Progenitor cell of endocrine pancreas (in vitro differentiated cells): ENCODE measurements around the gene FALEC. TPM values are rescaled to one million over a fixed set of nuclear protein-coding genes. Genes with fewer than 3 reads are reported as not detected.
A peak's percentile ranks its signal among the peaks of the same experiment; 100 is the strongest.
"Not testable (repeated sequence)": the region's sequence is repeated elsewhere in the genome, so short reads cannot be mapped to it uniquely, and the experiment has no call there.

ENCODE experiments used
- DNase-seq: peaks from one replicate; pipeline ENCODE4 v3.0.0; 2021; ENCODE audit warnings: low spot score; ENCODE audit not compliant: unreplicated experiment
- H3K27ac Mint-ChIP-seq: 2 replicates; pipeline ENCODE4 v1.8.0; 2021; ENCODE audit warnings: mild to moderate bottlenecking, moderate library complexity, mixed read lengths
- H3K27me3 Mint-ChIP-seq: 2 replicates; pipeline ENCODE4 v1.8.0; 2021; ENCODE audit warnings: mixed read lengths
- H3K36me3 Mint-ChIP-seq: 2 replicates; pipeline ENCODE4 v1.8.0; 2022; ENCODE audit warnings: mixed read lengths; ENCODE audit not compliant: insufficient read depth
- H3K4me1 Mint-ChIP-seq: 2 replicates; pipeline ENCODE4 v1.8.0; 2021; ENCODE audit warnings: low read depth, mixed read lengths
- H3K4me3 Mint-ChIP-seq: 2 replicates; pipeline ENCODE4 v1.8.0; 2021; ENCODE audit warnings: low read depth, mild to moderate bottlenecking, moderate library complexity, mixed read lengths
- H3K9me3 Mint-ChIP-seq: 2 replicates; pipeline ENCODE4 v1.8.0; 2021; ENCODE audit warnings: low read depth, mixed read lengths
- total RNA-seq: library from RNA; stranded (reverse); gene quantifications from 2 replicates; pipeline ENCODE4 v1.2.1, GENCODE V29; 2021
- TF ChIP-seq, protein P1 (sequence below): fragments of 200-600 bp; sonication (generic); IDR thresholded peaks from one replicate; pipeline ENCODE4 v1.5.0; 2021; ENCODE audit warnings: antibody characterized with exemption, mild to moderate bottlenecking; ENCODE audit not compliant: unreplicated experiment

The FALEC gene
- total RNA-seq, 1 donor from 2014 or later, result 0.57 TPM

DNA sequence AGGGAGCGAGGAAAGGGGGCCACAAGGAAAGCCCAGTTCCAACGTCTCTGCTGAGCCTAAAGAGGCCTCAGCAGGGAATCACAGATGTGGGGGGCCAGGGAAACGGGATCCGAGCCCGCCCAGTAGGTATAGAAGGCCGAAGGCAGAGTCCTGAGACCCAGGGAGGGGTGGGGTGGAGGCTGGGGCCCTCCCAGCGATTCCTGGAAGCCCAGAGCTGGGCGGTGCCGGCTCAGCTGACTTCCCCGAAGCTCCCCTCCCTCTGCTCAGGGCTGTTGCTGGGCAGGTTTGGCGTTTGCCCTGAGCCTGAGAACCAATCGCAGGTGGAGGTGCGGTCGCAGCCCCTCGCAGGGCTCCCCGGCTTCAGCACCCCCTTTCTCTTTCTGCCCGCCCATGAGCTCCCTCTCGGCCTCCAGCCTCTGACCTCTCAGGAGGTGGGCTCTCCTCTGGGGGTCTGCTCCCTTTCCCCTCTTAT is 46.5 kb downstream of the FALEC start:
- Mint-ChIP-seq H3K4me1 (peaks cover 52% of the 10 kb centered on the region), H3K36me3 (peaks cover 1% of the 10 kb centered on the region), H3K9me3 (no peaks in the 10 kb centered on the region), H3K27ac (peak overlapping the region; percentile 100), H3K27me3 (no peaks in the 10 kb centered on the region), H3K4me3 (peak overlapping the region; percentile 77)
- TF ChIP-seq, protein P1, sequence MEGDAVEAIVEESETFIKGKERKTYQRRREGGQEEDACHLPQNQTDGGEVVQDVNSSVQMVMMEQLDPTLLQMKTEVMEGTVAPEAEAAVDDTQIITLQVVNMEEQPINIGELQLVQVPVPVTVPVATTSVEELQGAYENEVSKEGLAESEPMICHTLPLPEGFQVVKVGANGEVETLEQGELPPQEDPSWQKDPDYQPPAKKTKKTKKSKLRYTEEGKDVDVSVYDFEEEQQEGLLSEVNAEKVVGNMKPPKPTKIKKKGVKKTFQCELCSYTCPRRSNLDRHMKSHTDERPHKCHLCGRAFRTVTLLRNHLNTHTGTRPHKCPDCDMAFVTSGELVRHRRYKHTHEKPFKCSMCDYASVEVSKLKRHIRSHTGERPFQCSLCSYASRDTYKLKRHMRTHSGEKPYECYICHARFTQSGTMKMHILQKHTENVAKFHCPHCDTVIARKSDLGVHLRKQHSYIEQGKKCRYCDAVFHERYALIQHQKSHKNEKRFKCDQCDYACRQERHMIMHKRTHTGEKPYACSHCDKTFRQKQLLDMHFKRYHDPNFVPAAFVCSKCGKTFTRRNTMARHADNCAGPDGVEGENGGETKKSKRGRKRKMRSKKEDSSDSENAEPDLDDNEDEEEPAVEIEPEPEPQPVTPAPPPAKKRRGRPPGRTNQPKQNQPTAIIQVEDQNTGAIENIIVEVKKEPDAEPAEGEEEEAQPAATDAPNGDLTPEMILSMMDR, result no peak
- DNase-seq, result peak; percentile 73

DNA sequence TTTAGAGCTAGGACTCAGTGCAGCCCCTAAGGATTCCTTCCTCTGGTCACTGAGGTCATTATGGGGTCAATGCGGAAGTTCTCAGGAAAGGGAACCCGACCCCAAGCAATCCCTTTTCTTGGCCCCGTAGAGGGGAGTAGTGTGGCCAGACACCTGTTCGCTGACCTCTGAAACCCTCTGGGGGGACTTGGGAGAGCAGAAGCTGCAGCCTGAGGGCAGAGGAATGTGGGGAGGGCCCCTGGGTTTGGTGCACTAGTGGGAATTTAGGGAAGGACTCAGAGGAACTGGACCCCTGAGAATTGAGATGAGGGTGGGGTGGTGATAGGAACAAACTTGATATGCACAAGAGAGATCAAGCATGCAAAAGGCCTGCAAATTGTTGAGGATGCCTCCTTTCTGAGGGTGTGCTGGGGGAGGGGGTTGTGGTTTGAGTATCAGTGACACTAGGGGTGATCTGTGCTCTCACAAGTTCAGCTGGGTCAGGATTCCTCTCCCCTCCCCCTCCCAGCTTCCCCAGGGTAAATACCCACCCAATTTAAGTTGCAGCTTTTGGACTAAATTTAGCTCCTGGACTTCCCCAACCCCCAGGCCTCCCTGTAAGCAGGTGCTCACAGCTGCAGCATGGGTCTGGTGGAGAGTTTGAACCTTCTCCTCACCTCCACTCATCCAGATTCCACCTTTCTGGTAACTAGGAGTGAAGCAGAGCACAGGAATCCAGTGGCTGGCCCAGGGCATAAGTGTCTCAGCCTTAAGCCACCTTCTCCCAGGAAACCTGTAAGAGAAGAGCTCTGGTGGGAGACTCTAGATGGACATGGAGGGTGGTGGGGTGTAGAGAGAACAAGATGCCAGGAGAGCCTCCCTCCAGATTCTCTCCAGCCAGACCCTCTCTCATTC is 47.1 kb downstream of the FALEC start:
- H3K36me3 Mint-ChIP-seq, result peaks cover 1% of the 10 kb centered on the region
- peak overlapping the region; percentile 100 for H3K27ac Mint-ChIP-seq
- DNase-seq, result no peak
- H3K9me3 Mint-ChIP-seq, result no peaks in the 10 kb centered on the region
- H3K4me3 Mint-ChIP-seq, result peak overlapping the region; percentile 77
- H3K27me3 Mint-ChIP-seq, result no peaks in the 10 kb centered on the region
- H3K4me1 Mint-ChIP-seq, result peaks cover 59% of the 10 kb centered on the region
- TF ChIP-seq, protein P1, result no peak

- peaks cover 1% of the 10 kb centered on the region for H3K36me3 Mint-ChIP-seq
- H3K4me3 Mint-ChIP-seq, result peak overlapping the region; percentile 43
- H3K27ac Mint-ChIP-seq, result peak overlapping the region; percentile 100
- TF ChIP-seq, protein P1, result no peak
- no peak for DNase-seq
- peaks cover 61% of the 10 kb centered on the region for H3K4me1 Mint-ChIP-seq
- no peaks in the 10 kb centered on the region for H3K27me3 Mint-ChIP-seq
- H3K9me3 Mint-ChIP-seq, result no peaks in the 10 kb centered on the region
These were observed 47.9 kb downstream of the FALEC start for GRCh38 chr1:150563340-150564038.

DNA sequence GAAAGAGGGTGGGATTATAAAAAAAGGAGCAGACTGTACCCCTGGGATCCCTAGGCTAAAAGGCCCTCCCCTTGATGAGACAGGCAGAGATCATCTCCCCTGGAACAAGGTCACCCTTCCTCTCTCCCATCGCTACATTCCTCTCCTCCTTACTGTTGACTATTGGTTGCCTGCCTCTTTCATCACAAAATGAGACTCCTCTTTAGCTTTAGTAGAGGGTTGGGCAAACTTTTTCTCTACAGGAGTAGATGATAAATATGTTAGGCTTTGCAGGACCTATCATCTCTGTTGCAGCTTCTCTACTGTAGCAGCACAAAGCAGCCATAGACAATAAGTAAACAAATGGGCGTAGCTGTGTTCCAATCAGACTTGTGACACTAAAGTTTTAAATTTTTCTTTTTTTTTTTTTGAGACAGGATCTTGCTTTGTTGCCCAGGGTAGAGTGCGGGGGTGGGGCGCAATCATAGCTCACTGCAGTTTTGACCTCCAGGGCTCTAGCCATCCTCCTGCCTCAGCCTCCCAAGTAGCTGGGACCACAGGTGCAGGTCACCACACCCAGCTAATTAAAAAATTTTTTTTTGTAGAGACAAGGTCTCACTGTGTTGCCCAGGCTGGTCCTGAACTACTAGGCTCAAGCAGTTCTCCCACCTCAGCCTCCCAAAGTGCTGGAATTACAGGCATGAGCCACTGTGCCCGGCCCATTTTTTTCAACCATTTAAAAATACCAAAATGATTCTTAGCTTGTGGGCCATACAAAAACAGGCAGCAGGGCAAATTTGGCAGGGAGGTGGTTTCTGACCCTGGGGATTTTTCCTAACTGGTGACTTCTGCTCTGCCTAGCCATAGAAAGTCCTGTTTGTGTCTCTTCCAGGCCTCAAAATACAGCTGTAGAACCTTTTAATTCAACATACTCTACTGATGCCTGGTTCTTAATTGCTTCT is 48.8 kb downstream of the FALEC start:
- Mint-ChIP-seq H3K27ac (peak overlapping the region; percentile 100), H3K4me1 (peaks cover 61% of the 10 kb centered on the region), H3K9me3 (no peaks in the 10 kb centered on the region), H3K27me3 (no peaks in the 10 kb centered on the region), H3K4me3 (no peak overlapping the region), H3K36me3 (peaks cover 1% of the 10 kb centered on the region)
- DNase-seq, result no peak
- TF ChIP-seq, protein P1, result no peak

GRCh38 chr1:150565240-150565991 is 49.9 kb downstream of the FALEC start:
- H3K9me3 Mint-ChIP-seq, H3K36me3 Mint-ChIP-seq, H3K4me3 Mint-ChIP-seq, H3K27me3 Mint-ChIP-seq, DNase-seq: not testable (repeated sequence)
- peaks cover 65% of the 10 kb centered on the region for H3K4me1 Mint-ChIP-seq
- H3K27ac Mint-ChIP-seq, result peak overlapping the region; percentile 52
